Psoas muscle (tissue), 8 donors: ENCODE measurements around the gene HDDC2. TPM values are rescaled to one million over a fixed set of nuclear protein-coding genes. Genes with fewer than 3 reads are reported as not detected.
A peak's percentile ranks its signal among the peaks of the same experiment; 100 is the strongest.

ENCODE experiments used
- ATAC-seq, 4 donors: fragments of 200-7000 bp; cut with Tn5 transposase; one replicate each; pipeline ENCODE4 v1.9.1; 2020; ENCODE audit warnings: moderate library complexity in 3 of 4, mild to moderate bottlenecking in 2 of 4
- DNase-seq, 2 donors: peaks; one replicate each; pipeline ENCODE4 v3.0.0-alpha.2; 2020
- H3K27ac ChIP-seq: fragments of 200-600 bp; one replicate; pipeline ENCODE4 v1.8.0; 2022
- H3K27me3 ChIP-seq, 3 donors: fragments of 200-600 bp in 1 of 3; one replicate each; pipeline versions ENCODE4 v1.6.1 to v1.8.0; 2013 to 2022; ENCODE audit warnings: low read length in 2 of 3, mild to moderate bottlenecking in 2 of 3, moderate library complexity in 1 of 3; ENCODE audit not compliant: insufficient read depth in 3 of 3
- H3K36me3 ChIP-seq, 2 donors: fragments of 200-600 bp in 1 of 2; one replicate each; pipeline versions ENCODE4 v1.6.1 to v1.8.0; 2013 to 2022; ENCODE audit warnings: low read depth in 1 of 2, mild to moderate bottlenecking in 1 of 2, moderate library complexity in 1 of 2; ENCODE audit not compliant: insufficient read depth in 1 of 2
- H3K4me1 ChIP-seq: fragments of 200-600 bp; one replicate; pipeline ENCODE4 v1.8.0; 2022
- H3K4me3 ChIP-seq: fragments of 200-600 bp; one replicate; pipeline ENCODE4 v1.8.0; 2022; ENCODE audit warnings: mild to moderate bottlenecking
- H3K9me3 ChIP-seq: fragments of 200-600 bp; one replicate; pipeline ENCODE4 v1.8.0; 2022
- WGBS, 3 donors: extraction: QIAGEN DNeasy Blood & Tissue Kit; methylation state at CpG; one replicate each; pipeline versions ENCODE4 v1.1.6 to v1.1.7; 2013; 5-methylcytosine and 5-hydroxymethylcytosine counted together
- intact Hi-C, 2 donors: fragments of 100-400 bp; cut with DNase I; formaldehyde crosslinking; loops; one replicate each; pipeline versions ENCODE4 v1.11.0 to v1.14.2; 2022
- polyA plus RNA-seq, 3 donors: library from polyadenylated mRNA; stranded (reverse); fragments of 200-250 nt; gene quantifications; one replicate each; pipeline ENCODE4 v1.2.3, GENCODE V29; 2013
- total RNA-seq, 4 donors: library from RNA; stranded (reverse); fragmentation: NEBNext Ultra II Directional in 2 of 4; extraction: Animal tissue kit (Norgen Biotek cat#: 25700) in 2 of 4; gene quantifications; one replicate each; pipeline versions ENCODE4 v1.2.1 to v1.2.4, GENCODE V29; 2021 to 2023
- TF ChIP-seq, protein P1 (sequence below): fragments of 200-600 bp; IDR thresholded peaks from one replicate; pipeline ENCODE4 v1.8.0; 2022; ENCODE audit warnings: antibody characterized with exemption
- donor health status: healthy with polysubstance abuse.
- donor health status: DM: no; HTN: no; CAD: no; lungs with moderate emphysema.
- donor health status: Bipolar disorder and iron deficiency.
- donor health status: healthy.
- donor health status: DM: yes; HTN: yes; CAD: no.
- donor health status: DM: no; HTN: no; CAD: no.
- donor health status: DM: no; HTN: no; CAD: no.
- donor health status: DM: yes; HTN: yes; CAD: no.

The HDDC2 gene
- total and polyA plus RNA-seq, 7 donors: 72.5 to 151 (median 103) TPM

DNA sequence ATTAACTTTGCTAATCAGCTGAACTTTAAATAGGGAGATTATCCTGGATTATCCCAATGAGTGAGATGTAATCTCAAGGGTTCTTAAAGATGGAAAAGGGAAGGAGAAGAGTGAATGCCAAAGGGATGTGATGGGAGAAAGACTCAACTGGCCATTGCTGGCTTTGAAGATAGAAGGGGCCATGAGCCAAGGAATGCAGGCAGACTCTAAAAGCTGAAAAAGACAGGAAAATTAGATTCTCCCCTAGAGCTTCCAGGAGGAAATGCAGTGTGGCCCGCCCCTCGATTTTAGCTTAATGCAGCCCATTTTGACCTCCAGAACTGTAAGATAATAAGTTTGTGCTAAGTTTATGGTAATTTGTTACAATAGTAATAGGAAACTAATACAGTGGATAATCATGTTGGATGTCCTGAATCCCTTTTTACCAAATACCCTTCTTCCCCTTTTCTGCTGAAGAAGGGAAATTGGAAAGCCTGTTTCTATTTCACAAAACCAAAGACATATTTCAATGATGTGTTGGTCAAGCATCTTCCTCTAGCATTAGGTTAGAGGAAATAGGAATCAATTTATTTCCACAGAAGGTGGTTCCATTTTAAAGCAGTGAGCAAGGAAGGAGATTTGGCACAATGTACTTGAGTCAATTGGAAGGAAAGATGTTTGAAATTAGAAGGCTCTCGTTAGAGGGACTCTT is 3.3 kb upstream of the HDDC2 start:
- Histone ChIP-seq H3K27ac (no peak overlapping the region), H3K4me1 (peaks cover 9% of the 10 kb centered on the region), H3K27me3 (no peaks in the 10 kb centered on the region), H3K4me3 (no peak overlapping the region), H3K36me3 (peaks cover 0 to 4% of the 10 kb centered on the region in 2 donors), H3K9me3 (no peaks in the 10 kb centered on the region)
- no peak for ATAC-seq
- WGBS, 3 donors: 82 to 88% (median 87%) methylated on average over 3 of the region's 3 CpGs
- no peak for DNase-seq
- intact Hi-C loops: loop anchor here (5.0 kb wide), 2 partner anchors 153 to 652 kb away; partner anchors contain the start of genes HINT3 (in 1 of the 2) and TPD52L1 (in 1 of the 2)
- TF ChIP-seq, protein P1, sequence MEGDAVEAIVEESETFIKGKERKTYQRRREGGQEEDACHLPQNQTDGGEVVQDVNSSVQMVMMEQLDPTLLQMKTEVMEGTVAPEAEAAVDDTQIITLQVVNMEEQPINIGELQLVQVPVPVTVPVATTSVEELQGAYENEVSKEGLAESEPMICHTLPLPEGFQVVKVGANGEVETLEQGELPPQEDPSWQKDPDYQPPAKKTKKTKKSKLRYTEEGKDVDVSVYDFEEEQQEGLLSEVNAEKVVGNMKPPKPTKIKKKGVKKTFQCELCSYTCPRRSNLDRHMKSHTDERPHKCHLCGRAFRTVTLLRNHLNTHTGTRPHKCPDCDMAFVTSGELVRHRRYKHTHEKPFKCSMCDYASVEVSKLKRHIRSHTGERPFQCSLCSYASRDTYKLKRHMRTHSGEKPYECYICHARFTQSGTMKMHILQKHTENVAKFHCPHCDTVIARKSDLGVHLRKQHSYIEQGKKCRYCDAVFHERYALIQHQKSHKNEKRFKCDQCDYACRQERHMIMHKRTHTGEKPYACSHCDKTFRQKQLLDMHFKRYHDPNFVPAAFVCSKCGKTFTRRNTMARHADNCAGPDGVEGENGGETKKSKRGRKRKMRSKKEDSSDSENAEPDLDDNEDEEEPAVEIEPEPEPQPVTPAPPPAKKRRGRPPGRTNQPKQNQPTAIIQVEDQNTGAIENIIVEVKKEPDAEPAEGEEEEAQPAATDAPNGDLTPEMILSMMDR: no peak

DNA sequence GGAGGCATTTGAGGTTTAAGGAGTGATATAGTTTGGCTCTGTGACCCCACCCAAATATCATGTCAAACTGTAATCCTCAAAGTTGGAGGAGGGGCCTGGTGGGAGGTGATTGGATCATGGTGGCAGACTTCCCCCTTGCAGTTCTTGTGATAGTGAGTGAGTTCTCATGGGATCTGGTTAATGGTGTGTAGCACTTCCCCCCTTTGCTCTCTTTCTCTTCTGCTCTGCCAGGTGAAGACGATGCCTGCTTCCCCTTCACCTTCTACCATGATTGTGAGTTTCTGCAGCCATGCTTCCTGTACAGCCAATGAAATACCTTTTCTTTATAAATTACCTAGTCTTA is 1.7 kb upstream of the HDDC2 start:
- no peak for ATAC-seq
- H3K27me3 ChIP-seq: no peaks in the 10 kb centered on the region
- DNase-seq: no peak
- H3K9me3 ChIP-seq: no peaks in the 10 kb centered on the region
- peaks cover 18% of the 10 kb centered on the region for H3K4me1 ChIP-seq
- intact Hi-C loops: loop anchor here in 1 of 2 donors (5.0 kb wide), 1 partner anchor 151 kb away; the partner anchor contains the start of gene TPD52L1
- H3K36me3 ChIP-seq: peaks cover 9 to 19% of the 10 kb centered on the region in 2 donors
- H3K27ac ChIP-seq: no peak overlapping the region
- TF ChIP-seq, protein P1: no peak
- 80 to 100% (median 88%) methylated on average over 1 of the region's 1 CpG for WGBS, 3 donors
- H3K4me3 ChIP-seq: no peak overlapping the region

DNA sequence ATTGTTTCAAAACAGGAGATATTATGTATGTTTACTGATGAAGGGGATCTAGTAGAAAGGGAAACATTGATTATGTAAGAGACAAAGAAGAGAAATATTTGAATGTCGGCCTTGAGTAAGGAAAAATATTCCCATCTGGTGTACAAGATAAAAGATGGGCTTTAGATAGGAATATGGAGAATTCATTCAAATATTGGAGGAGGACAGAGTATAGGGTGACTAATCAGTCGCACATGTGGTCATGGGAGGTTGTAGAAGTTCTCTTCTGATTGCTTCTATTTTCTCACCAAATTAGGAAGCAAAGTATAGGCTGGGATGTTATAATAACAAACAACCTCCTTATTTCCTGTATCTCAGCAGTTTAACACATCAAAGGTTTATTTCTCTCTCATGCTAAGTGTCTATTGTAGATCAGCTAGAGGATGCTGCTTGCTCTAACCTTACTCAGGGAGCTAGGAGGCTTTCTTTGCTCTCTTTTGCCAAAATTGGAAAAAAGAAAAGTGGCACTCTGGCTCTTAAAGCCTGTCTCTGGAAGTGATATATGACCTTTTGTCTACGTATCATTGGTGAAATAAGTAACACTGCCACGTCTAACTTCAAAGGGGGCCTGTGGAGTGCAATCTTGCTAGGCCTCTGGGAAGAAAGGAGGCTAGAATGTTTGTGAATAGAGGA is 1.2 kb upstream of the HDDC2 start:
- Histone ChIP-seq H3K36me3 (peaks cover 9 to 24% of the 10 kb centered on the region in 2 donors), H3K4me3 (no peak overlapping the region), H3K4me1 (peaks cover 18% of the 10 kb centered on the region), H3K27me3 (no peaks in the 10 kb centered on the region), H3K9me3 (no peaks in the 10 kb centered on the region), H3K27ac (peak overlapping the region; percentile 24)
- intact Hi-C loops: loop anchor here in 1 of 2 donors (5.0 kb wide), 1 partner anchor 151 kb away; the partner anchor contains the start of gene TPD52L1
- ATAC-seq (no peak), DNase-seq (no peak)
- 74 to 79% (median 78%) methylated on average over 4 of the region's 4 CpGs for WGBS, 3 donors
- TF ChIP-seq, protein P1: no peak

DNA sequence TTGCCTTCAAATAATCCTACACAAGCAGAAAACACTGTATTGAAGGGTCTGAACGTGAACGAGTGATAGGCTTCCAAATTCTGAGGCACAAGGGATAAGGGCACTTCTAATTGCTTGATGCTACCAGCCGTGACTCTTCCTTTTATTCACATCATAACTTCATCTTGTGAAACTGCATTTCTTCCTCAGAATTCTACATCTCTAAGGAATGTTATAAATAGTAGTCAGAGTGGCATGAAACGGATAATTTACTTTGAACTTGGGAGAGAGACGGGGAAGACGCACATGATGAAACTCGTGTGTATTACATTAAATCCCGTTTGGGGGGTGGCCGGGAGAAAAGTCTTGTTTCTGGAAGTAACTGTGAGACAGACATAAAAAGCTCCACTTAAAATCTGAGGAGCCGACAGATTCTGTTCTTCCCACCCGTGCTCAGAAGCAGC is 754 bp downstream of the HDDC2 start:
- TF ChIP-seq, protein P1: no peak
- H3K27ac ChIP-seq: peak overlapping the region; percentile 92
- H3K27me3 ChIP-seq: no peaks in the 10 kb centered on the region
- peak overlapping the region; percentile 86 for H3K4me3 ChIP-seq
- intact Hi-C loops: loop anchor here (2.0 to 5.0 kb wide), 2 partner anchors 148 to 149 kb away; partner anchors contain the start of gene TPD52L1 (in 2 of the 2)
- ATAC-seq (peak in 1 of 4 donors; percentile 41), DNase-seq (no peak)
- no peaks in the 10 kb centered on the region for H3K9me3 ChIP-seq
- WGBS, 3 donors: 4 to 5% (median 4%) methylated on average over 11 of the region's 11 CpGs
- H3K36me3 ChIP-seq: peaks cover 9 to 44% of the 10 kb centered on the region in 2 donors
- peaks cover 25% of the 10 kb centered on the region for H3K4me1 ChIP-seq
